Sigmoid colon (tissue), 4 donors: ENCODE measurements around the gene ADRA1B.

Source experiments
- POLR2A ChIP-seq, 2 donors: fragments of 450-650 bp; IDR thresholded peaks; one replicate each; pipeline ENCODE4 v1.6.1; 2016; ENCODE audit warnings: antibody characterized with exemption in 2 of 2, mild to moderate bottlenecking in 2 of 2, moderate library complexity in 2 of 2
- POLR2AphosphoS5 ChIP-seq, 4 donors: sonication (generic); formaldehyde crosslinking; IDR thresholded peaks; one replicate each; pipeline ENCODE4 v1.6.1; 2017; ENCODE audit warnings: antibody characterized with exemption in 4 of 4
- TF ChIP-seq, protein P1 (sequence below), 4 experiments: fragments of 450-650 bp in 3 of 4; fragments of 200-600 bp in 1 of 4; IDR thresholded peaks; one replicate each; pipeline ENCODE4 v1.5.1; 2016 to 2019; ENCODE audit warnings: antibody characterized with exemption in 4 of 4, mild to moderate bottlenecking in 3 of 4, moderate library complexity in 2 of 4

DNA sequence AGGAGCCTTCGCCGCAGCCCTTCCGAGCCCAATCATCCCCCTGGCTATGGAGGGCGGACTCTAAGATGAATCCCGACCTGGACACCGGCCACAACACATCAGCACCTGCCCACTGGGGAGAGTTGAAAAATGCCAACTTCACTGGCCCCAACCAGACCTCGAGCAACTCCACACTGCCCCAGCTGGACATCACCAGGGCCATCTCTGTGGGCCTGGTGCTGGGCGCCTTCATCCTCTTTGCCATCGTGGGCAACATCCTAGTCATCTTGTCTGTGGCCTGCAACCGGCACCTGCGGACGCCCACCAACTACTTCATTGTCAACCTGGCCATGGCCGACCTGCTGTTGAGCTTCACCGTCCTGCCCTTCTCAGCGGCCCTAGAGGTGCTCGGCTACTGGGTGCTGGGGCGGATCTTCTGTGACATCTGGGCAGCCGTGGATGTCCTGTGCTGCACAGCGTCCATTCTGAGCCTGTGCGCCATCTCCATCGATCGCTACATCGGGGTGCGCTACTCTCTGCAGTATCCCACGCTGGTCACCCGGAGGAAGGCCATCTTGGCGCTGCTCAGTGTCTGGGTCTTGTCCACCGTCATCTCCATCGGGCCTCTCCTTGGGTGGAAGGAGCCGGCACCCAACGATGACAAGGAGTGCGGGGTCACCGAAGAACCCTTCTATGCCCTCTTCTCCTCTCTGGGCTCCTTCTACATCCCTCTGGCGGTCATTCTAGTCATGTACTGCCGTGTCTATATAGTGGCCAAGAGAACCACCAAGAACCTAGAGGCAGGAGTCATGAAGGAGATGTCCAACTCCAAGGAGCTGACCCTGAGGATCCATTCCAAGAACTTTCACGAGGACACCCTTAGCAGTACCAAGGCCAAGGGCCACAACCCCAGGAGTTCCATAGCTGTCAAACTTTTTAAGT is 819 bp downstream of the ADRA1B start:
- TF ChIP-seq, protein P1, sequence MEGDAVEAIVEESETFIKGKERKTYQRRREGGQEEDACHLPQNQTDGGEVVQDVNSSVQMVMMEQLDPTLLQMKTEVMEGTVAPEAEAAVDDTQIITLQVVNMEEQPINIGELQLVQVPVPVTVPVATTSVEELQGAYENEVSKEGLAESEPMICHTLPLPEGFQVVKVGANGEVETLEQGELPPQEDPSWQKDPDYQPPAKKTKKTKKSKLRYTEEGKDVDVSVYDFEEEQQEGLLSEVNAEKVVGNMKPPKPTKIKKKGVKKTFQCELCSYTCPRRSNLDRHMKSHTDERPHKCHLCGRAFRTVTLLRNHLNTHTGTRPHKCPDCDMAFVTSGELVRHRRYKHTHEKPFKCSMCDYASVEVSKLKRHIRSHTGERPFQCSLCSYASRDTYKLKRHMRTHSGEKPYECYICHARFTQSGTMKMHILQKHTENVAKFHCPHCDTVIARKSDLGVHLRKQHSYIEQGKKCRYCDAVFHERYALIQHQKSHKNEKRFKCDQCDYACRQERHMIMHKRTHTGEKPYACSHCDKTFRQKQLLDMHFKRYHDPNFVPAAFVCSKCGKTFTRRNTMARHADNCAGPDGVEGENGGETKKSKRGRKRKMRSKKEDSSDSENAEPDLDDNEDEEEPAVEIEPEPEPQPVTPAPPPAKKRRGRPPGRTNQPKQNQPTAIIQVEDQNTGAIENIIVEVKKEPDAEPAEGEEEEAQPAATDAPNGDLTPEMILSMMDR (IDR thresholded peaks at IDR 0.05), result no peak
- no peak for TF ChIP-seq POLR2AphosphoS5 (IDR thresholded peaks at IDR 0.05)
- TF ChIP-seq POLR2A (IDR thresholded peaks at IDR 0.05), result no peak
